Transverse colon (tissue), 4 donors: Measurements from ENCODE around the gene CADM2.

Experiments
- POLR2AphosphoS5 ChIP-seq, 3 donors: sonication (generic); formaldehyde crosslinking; IDR thresholded peaks; one replicate each; pipeline ENCODE4 v1.6.1; 2016; ENCODE audit warnings: antibody characterized with exemption in 3 of 3
- TF ChIP-seq, protein P1 (sequence below), 5 experiments: fragments of 200-600 bp in 3 of 5; fragments of 450-650 bp in 2 of 5; sonication (generic) in 3 of 5; IDR thresholded peaks; 1 replicate in 2 of 5; 2 replicates in 3 of 5; pipeline ENCODE4 v1.5.1; 2016 to 2017; ENCODE audit warnings: antibody characterized with exemption in 5 of 5, inconsistent platforms in 3 of 5, mild to moderate bottlenecking in 2 of 5, moderate library complexity in 1 of 5

- no peak for TF ChIP-seq POLR2AphosphoS5 (IDR thresholded peaks at IDR 0.05)
- TF ChIP-seq, protein P1, sequence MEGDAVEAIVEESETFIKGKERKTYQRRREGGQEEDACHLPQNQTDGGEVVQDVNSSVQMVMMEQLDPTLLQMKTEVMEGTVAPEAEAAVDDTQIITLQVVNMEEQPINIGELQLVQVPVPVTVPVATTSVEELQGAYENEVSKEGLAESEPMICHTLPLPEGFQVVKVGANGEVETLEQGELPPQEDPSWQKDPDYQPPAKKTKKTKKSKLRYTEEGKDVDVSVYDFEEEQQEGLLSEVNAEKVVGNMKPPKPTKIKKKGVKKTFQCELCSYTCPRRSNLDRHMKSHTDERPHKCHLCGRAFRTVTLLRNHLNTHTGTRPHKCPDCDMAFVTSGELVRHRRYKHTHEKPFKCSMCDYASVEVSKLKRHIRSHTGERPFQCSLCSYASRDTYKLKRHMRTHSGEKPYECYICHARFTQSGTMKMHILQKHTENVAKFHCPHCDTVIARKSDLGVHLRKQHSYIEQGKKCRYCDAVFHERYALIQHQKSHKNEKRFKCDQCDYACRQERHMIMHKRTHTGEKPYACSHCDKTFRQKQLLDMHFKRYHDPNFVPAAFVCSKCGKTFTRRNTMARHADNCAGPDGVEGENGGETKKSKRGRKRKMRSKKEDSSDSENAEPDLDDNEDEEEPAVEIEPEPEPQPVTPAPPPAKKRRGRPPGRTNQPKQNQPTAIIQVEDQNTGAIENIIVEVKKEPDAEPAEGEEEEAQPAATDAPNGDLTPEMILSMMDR (IDR thresholded peaks at IDR 0.05), result no peak
These were observed 850.0 kb downstream of the CADM2 start for GRCh38 chr3:85808755-85809154.
